Liver (tissue), 9 donors: Measurements from ENCODE around the gene NDOR1. TPM values are rescaled to one million over a fixed set of nuclear protein-coding genes. Genes with fewer than 3 reads are reported as not detected.

Source experiments
- DNase-seq: peaks from one replicate; pipeline ENCODE4 v3.0.0-alpha.2; 2017; ENCODE audit warnings: low spot score
- H3K27ac ChIP-seq, 2 donors: one replicate each; pipeline ENCODE4 v1.7.0; 2013; ENCODE audit warnings: inconsistent platforms in 2 of 2, low read length in 2 of 2, control low read depth in 1 of 2, low read depth in 1 of 2, mild to moderate bottlenecking in 1 of 2
- H3K27me3 ChIP-seq, 4 donors: one replicate each; pipeline versions ENCODE4 v1.6.1 to v1.7.0; 2013; ENCODE audit warnings: low read length in 3 of 4, inconsistent platforms in 1 of 4, mild to moderate bottlenecking in 1 of 4, moderate library complexity in 1 of 4; ENCODE audit not compliant: control insufficient read depth in 4 of 4, insufficient read depth in 4 of 4
- H3K36me3 ChIP-seq, 4 donors: one replicate each; pipeline versions ENCODE4 v1.6.1 to v1.7.0; 2013; ENCODE audit warnings: low read length in 3 of 4, mild to moderate bottlenecking in 3 of 4, low read depth in 1 of 4, moderate library complexity in 1 of 4; ENCODE audit not compliant: control insufficient read depth in 4 of 4, insufficient read depth in 3 of 4
- H3K4me1 ChIP-seq, 4 donors: one replicate each; pipeline versions ENCODE4 v1.6.1 to v1.7.0; 2013; ENCODE audit warnings: low read length in 3 of 4, mild to moderate bottlenecking in 3 of 4, moderate library complexity in 1 of 4; ENCODE audit not compliant: control insufficient read depth in 4 of 4, insufficient read depth in 4 of 4
- H3K4me3 ChIP-seq, 3 donors: one replicate each; pipeline versions ENCODE4 v1.6.1 to v1.7.0; 2013; ENCODE audit warnings: low read length in 3 of 3, control low read depth in 1 of 3, low read depth in 1 of 3, mild to moderate bottlenecking in 1 of 3
- H3K9ac ChIP-seq, 2 donors: one replicate each; pipeline ENCODE4 v1.7.0; 2013; ENCODE audit warnings: low read length in 2 of 2, mild to moderate bottlenecking in 2 of 2, moderate library complexity in 2 of 2, control low read depth in 1 of 2, low read depth in 1 of 2
- H3K9me3 ChIP-seq, 4 donors: one replicate each; pipeline versions ENCODE4 v1.6.1 to v1.7.0; 2013; ENCODE audit warnings: low read length in 3 of 4; ENCODE audit not compliant: control insufficient read depth in 4 of 4
- ATF3 ChIP-seq: IDR thresholded peaks from 2 replicates; pipeline ENCODE4 v1.6.1; 2016; ENCODE audit warnings: antibody characterized with exemption
- EGR1 ChIP-seq, 2 donors: IDR thresholded peaks; 2 replicates each; pipeline ENCODE4 v1.6.1; 2016 to 2018; ENCODE audit warnings: antibody characterized with exemption in 2 of 2, low read depth in 2 of 2
- FOXA1 ChIP-seq: IDR thresholded peaks from 2 replicates; pipeline ENCODE4 v1.6.1; 2016; ENCODE audit warnings: antibody characterized with exemption
- FOXA2 ChIP-seq: IDR thresholded peaks from 2 replicates; pipeline ENCODE4 v1.6.1; 2016; ENCODE audit warnings: antibody characterized with exemption
- GABPA ChIP-seq, 2 donors: IDR thresholded peaks in 1 of 2; conservative IDR thresholded peaks in 1 of 2; 2 replicates each; pipeline ENCODE4 v1.6.1; 2016; ENCODE audit warnings: antibody characterized with exemption in 2 of 2, mild to moderate bottlenecking in 1 of 2, moderate library complexity in 1 of 2
- HNF4A ChIP-seq, 2 donors: conservative IDR thresholded peaks; 2 replicates each; pipeline ENCODE4 v1.6.1; 2016; ENCODE audit warnings: antibody characterized with exemption in 2 of 2, mild to moderate bottlenecking in 2 of 2
- HNF4G ChIP-seq: IDR thresholded peaks from 2 replicates; pipeline ENCODE4 v1.6.1; 2016; ENCODE audit warnings: antibody characterized with exemption
- JUND ChIP-seq, 2 donors: IDR thresholded peaks; 2 replicates each; pipeline ENCODE4 v1.6.1; 2016; ENCODE audit warnings: antibody characterized with exemption in 2 of 2
- MAX ChIP-seq: IDR thresholded peaks from 2 replicates; pipeline ENCODE4 v1.6.1; 2016; ENCODE audit warnings: antibody characterized with exemption
- NR2F2 ChIP-seq: IDR thresholded peaks from 2 replicates; pipeline ENCODE4 v1.6.1; 2016; ENCODE audit warnings: antibody characterized with exemption
- RAD21 ChIP-seq, 2 donors: IDR thresholded peaks; 2 replicates each; pipeline ENCODE4 v1.6.1; 2016; ENCODE audit warnings: antibody characterized with exemption in 2 of 2, mild to moderate bottlenecking in 2 of 2
- REST ChIP-seq: IDR thresholded peaks from 2 replicates; pipeline ENCODE4 v1.6.1; 2016; ENCODE audit warnings: antibody characterized with exemption, mild to moderate bottlenecking
- TAF1 ChIP-seq: conservative IDR thresholded peaks from 2 replicates; pipeline ENCODE4 v1.6.1; 2016; ENCODE audit warnings: antibody characterized with exemption, mild to moderate bottlenecking
- YY1 ChIP-seq: IDR thresholded peaks from 2 replicates; pipeline ENCODE4 v1.6.1; 2016; ENCODE audit warnings: antibody characterized with exemption, mild to moderate bottlenecking
- ZBTB33 ChIP-seq: IDR thresholded peaks from 2 replicates; pipeline ENCODE4 v1.6.1; 2016; ENCODE audit warnings: antibody characterized with exemption
- WGBS: extraction: QIAGEN DNeasy Blood & Tissue Kit; methylation state at CpG from one replicate; pipeline ENCODE4 v1.1.7; 2013; 5-methylcytosine and 5-hydroxymethylcytosine counted together
- polyA plus RNA-seq, 2 donors: library from polyadenylated mRNA; stranded (reverse) in 1 of 2; unstranded in 1 of 2; fragments of 200-250 nt in 1 of 2; fragments of >200 nt in 1 of 2; fragmentation: Nextera tagmentation in 1 of 2; extraction: Ambion mirVana in 1 of 2; gene quantifications; one replicate each; pipeline versions ENCODE4 v1.2.1 to v1.2.3, GENCODE V29; 2013 to 2015
- total RNA-seq, 2 donors: library from RNA; depleted of rRNA; stranded (reverse); fragments of >200 nt; gene quantifications; one replicate each; pipeline ENCODE4 v1.2.3, GENCODE V29; 2014
- donor health status: healthy.
- donor health status: healthy.
- donor health status: healthy.
- donor health status: healthy.
- donor health status: healthy.

Gene NDOR1
- total and polyA plus RNA-seq, 4 donors: 2.5 to 4.7 (median 3.2) TPM

- peaks cover 18 to 24% (median 19%) of the 10 kb centered on the region in 4 donors for H3K4me1 ChIP-seq
- 2% methylated on average over 36 of the region's 36 CpGs for WGBS
- peaks cover 7 to 32% (median 15%) of the 10 kb centered on the region in 4 donors for H3K27me3 ChIP-seq
- no peaks in the 10 kb centered on the region for H3K9me3 ChIP-seq
- H3K36me3 ChIP-seq: no peaks in the 10 kb centered on the region
- no peak for DNase-seq
- TF ChIP-seq HNF4A (conservative IDR thresholded peaks at IDR 0.05) (no peak), TAF1 (no peak), FOXA2 (no peak), NR2F2 (no peak), ATF3 (no peak), MAX (no peak), EGR1 (IDR thresholded peaks at IDR 0.05; ENCODE audit: low read depth in 2 of 2) (no peak), FOXA1 (no peak), RAD21 (IDR thresholded peaks at IDR 0.05) (no peak), ZBTB33 (no peak), YY1 (no peak), REST (no peak), GABPA (IDR thresholded peaks at IDR 0.05 in 1 of 2, conservative IDR thresholded peaks at IDR 0.05 in 1 of 2) (no peak), HNF4G (no peak)
- no peak overlapping the region for H3K9ac ChIP-seq
- H3K4me3 ChIP-seq: peak overlapping the region in 1 of 3 donors; percentile 42
- H3K27ac ChIP-seq: no peak overlapping the region
Observed at GRCh38 chr9:137168573-137168903, 37.0 kb upstream of the NDOR1 start.

GRCh38 chr9:137168904-137169856 is 36.3 kb upstream of the NDOR1 start:
- Histone ChIP-seq H3K4me1 (peaks cover 18 to 24% (median 19%) of the 10 kb centered on the region in 4 donors), H3K9ac (no peak overlapping the region), H3K27me3 (peaks cover 7 to 29% (median 11%) of the 10 kb centered on the region in 4 donors), H3K27ac (no peak overlapping the region), H3K36me3 (no peaks in the 10 kb centered on the region), H3K4me3 (peak overlapping the region in 2 of 3 donors; percentile 33 to 42), H3K9me3 (no peaks in the 10 kb centered on the region)
- WGBS: 1% methylated on average over 124 of the region's 124 CpGs
- no peak for DNase-seq
- TF ChIP-seq REST (no peak), MAX (no peak), EGR1 (IDR thresholded peaks at IDR 0.05; ENCODE audit: low read depth in 2 of 2) (no peak), JUND (IDR thresholded peaks at IDR 0.05) (no peak)
